ENCODE measurements around the gene RNU5B-1.

DNA sequence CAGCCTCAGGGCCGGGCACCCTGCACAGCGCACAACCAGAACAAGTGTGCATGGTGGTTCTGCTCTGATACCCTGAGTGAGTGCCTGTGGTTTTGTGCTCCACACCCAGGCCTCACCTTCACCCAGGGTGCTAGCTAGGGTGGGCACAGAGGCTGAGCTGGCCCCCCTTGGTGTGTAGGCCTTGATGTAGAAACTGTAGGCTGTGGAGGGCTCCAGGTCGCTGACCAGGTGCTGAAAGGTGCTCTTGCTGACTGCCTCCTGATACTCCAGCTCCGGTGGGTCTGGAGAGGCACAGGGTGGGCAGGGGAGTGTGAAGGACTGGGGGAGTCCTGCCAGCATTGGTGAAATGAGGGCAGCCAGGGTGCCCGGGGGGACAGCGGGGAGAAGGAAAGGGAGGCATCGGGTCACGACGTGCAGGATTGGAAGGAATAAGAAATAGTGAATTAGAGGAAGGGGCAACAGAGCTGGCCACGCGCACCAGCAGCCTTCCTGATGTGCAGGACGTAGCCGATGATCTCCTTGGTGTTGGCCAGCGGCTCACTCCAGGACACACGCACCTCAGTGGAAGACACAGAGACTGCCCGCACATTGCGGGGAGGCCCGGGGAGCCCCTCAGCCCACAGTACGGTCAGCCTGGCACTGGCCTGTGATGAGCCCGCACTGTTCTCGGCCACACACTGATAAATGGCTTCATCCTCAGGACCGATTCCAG is 26.6 kb downstream of the RNU5B-1 start:
- TF ChIP-seq EZH2phosphoT487 (IDR thresholded peaks at IDR 0.05; ENCODE audit: insufficient read depth, low read depth): no peak
- no peak for TF ChIP-seq EZH2 (IDR thresholded peaks at IDR 0.05; ENCODE audit: insufficient read depth, poor library complexity, severe bottlenecking)
